ENCODE results near the gene CST11. TPM values are rescaled to one million over a fixed set of nuclear protein-coding genes. Genes with fewer than 3 reads are reported as not detected.

Gene CST11
- polyA plus RNA-seq, 3 donors from 2014 or later: not detected

GRCh38 chr20:23412026-23412425, 40.6 kb downstream of the CST11 start:
- no peaks in the 10 kb centered on the region for H3K36me3 Mint-ChIP-seq
- DNase-seq: no peak
- no peak overlapping the region for H3K4me3 Mint-ChIP-seq
- no peak overlapping the region for H3K27ac Mint-ChIP-seq
- H3K9me3 Mint-ChIP-seq: no peaks in the 10 kb centered on the region
- peaks cover 0 to 3% (median 0%) of the 10 kb centered on the region in 3 donors for H3K27me3 Mint-ChIP-seq (ENCODE audit: low read depth in 3 of 3)
- peaks cover 43 to 81% of the 10 kb centered on the region in 2 donors for H3K4me1 Mint-ChIP-seq

- H3K36me3 Mint-ChIP-seq: no peaks in the 10 kb centered on the region
- no peak for DNase-seq
- H3K27ac Mint-ChIP-seq: no peak overlapping the region
- H3K9me3 Mint-ChIP-seq: no peaks in the 10 kb centered on the region
- no peak overlapping the region for H3K4me3 Mint-ChIP-seq
- H3K27me3 Mint-ChIP-seq (ENCODE audit: low read depth in 3 of 3): peaks cover 0 to 3% (median 0%) of the 10 kb centered on the region in 3 donors
- peaks cover 37 to 78% of the 10 kb centered on the region in 2 donors for H3K4me1 Mint-ChIP-seq
These were observed 41.6 kb downstream of the CST11 start for GRCh38 chr20:23410916-23411695.

GRCh38 chr20:23409800-23410199, 42.9 kb downstream of the CST11 start:
- Mint-ChIP-seq H3K9me3 (no peaks in the 10 kb centered on the region), H3K4me3 (no peak overlapping the region), H3K4me1 (peaks cover 26 to 77% of the 10 kb centered on the region in 2 donors), H3K36me3 (no peaks in the 10 kb centered on the region), H3K27me3 (ENCODE audit: low read depth in 3 of 3) (peaks cover 0 to 2% (median 0%) of the 10 kb centered on the region in 3 donors), H3K27ac (peak overlapping the region in 1 of 6 donors; percentile 37)
- no peak for DNase-seq

- no peak for DNase-seq
- Mint-ChIP-seq H3K27me3 (ENCODE audit: low read depth in 3 of 3) (peaks cover 0 to 2% (median 0%) of the 10 kb centered on the region in 3 donors), H3K9me3 (no peaks in the 10 kb centered on the region), H3K4me3 (no peak overlapping the region), H3K4me1 (peaks cover 25 to 82% of the 10 kb centered on the region in 2 donors), H3K36me3 (no peaks in the 10 kb centered on the region), H3K27ac (peak overlapping the region in 1 of 6 donors; percentile 44)
These were observed 43.7 kb downstream of the CST11 start for GRCh38 chr20:23408957-23409356.

GRCh38 chr20:23407781-23408464, 44.8 kb downstream of the CST11 start:
- peak in 2 of 3 donors; percentile 9 for DNase-seq
- peak overlapping the region in 5 of 6 donors; percentile 44 to 73 (median 51) for H3K27ac Mint-ChIP-seq
- peaks cover 0 to 2% (median 0%) of the 10 kb centered on the region in 3 donors for H3K27me3 Mint-ChIP-seq (ENCODE audit: low read depth in 3 of 3)
- H3K4me3 Mint-ChIP-seq: no peak overlapping the region
- H3K9me3 Mint-ChIP-seq: no peaks in the 10 kb centered on the region
- H3K36me3 Mint-ChIP-seq: no peaks in the 10 kb centered on the region
- peaks cover 20 to 78% of the 10 kb centered on the region in 2 donors for H3K4me1 Mint-ChIP-seq

GRCh38 chr20:23406880-23407279, 45.8 kb downstream of the CST11 start:
- Mint-ChIP-seq H3K36me3 (peaks cover 0 to 5% (median 0%) of the 10 kb centered on the region in 3 donors), H3K27ac (peak overlapping the region in 1 of 6 donors; percentile 30), H3K4me3 (no peak overlapping the region), H3K9me3 (no peaks in the 10 kb centered on the region), H3K4me1 (peaks cover 20 to 74% of the 10 kb centered on the region in 2 donors), H3K27me3 (ENCODE audit: low read depth in 3 of 3) (peaks cover 0 to 2% (median 0%) of the 10 kb centered on the region in 3 donors)
- DNase-seq: no peak

GRCh38 chr20:23404196-23404595, 48.5 kb downstream of the CST11 start:
- Mint-ChIP-seq H3K27ac (no peak overlapping the region), H3K4me1 (peaks cover 20 to 55% of the 10 kb centered on the region in 2 donors), H3K9me3 (no peaks in the 10 kb centered on the region), H3K27me3 (ENCODE audit: low read depth in 3 of 3) (peaks cover 0 to 2% (median 0%) of the 10 kb centered on the region in 3 donors), H3K36me3 (peaks cover 0 to 11% (median 0%) of the 10 kb centered on the region in 3 donors), H3K4me3 (no peak overlapping the region)
- DNase-seq: no peak

- no peak for DNase-seq
- H3K4me3 Mint-ChIP-seq: no peak overlapping the region
- no peak overlapping the region for H3K27ac Mint-ChIP-seq
- H3K9me3 Mint-ChIP-seq: no peaks in the 10 kb centered on the region
- H3K27me3 Mint-ChIP-seq (ENCODE audit: low read depth in 3 of 3): peaks cover 0 to 2% (median 0%) of the 10 kb centered on the region in 3 donors
- peaks cover 0 to 11% (median 0%) of the 10 kb centered on the region in 3 donors for H3K36me3 Mint-ChIP-seq
- H3K4me1 Mint-ChIP-seq: peaks cover 20 to 53% of the 10 kb centered on the region in 2 donors
These were observed 48.9 kb downstream of the CST11 start for GRCh38 chr20:23403751-23404150.

- Mint-ChIP-seq H3K4me1 (peaks cover 3 to 39% of the 10 kb centered on the region in 2 donors), H3K27me3 (ENCODE audit: low read depth in 3 of 3) (peaks cover 0 to 2% (median 0%) of the 10 kb centered on the region in 3 donors), H3K27ac (no peak overlapping the region), H3K9me3 (no peaks in the 10 kb centered on the region), H3K4me3 (no peak overlapping the region), H3K36me3 (peaks cover 0 to 13% (median 0%) of the 10 kb centered on the region in 3 donors)
- DNase-seq: no peak
These were observed 51.6 kb downstream of the CST11 start for GRCh38 chr20:23401051-23401450.

Other genes starting within 250 kb of the CST11 start
- 100 to 1,000 TPM in 1 of 3 donors, 10 to 100 TPM in 2; 60.3 to 129 (median 94.2) TPM for gene NXT1, start 102.1 kb downstream of the CST11 start, polyA plus RNA-seq
- 1 to 10 TPM; 3.5 to 7.0 (median 5.5) TPM for gene GZF1, start 90.7 kb downstream of the CST11 start, polyA plus RNA-seq
- gene NAPB, start 31.4 kb downstream of the CST11 start, polyA plus RNA-seq: 10 to 100 TPM in 1 of 3 donors, 1 to 10 TPM in 2; 6.1 to 11.2 (median 7.0) TPM
- gene CSTL1, start 13.2 kb downstream of the CST11 start, polyA plus RNA-seq: not detected
- gene CST8, start 38.2 kb upstream of the CST11 start, polyA plus RNA-seq: not detected
- gene CST9L, start 115.6 kb upstream of the CST11 start, polyA plus RNA-seq: not detected
- gene CST9, start 153.0 kb upstream of the CST11 start, polyA plus RNA-seq: not detected
- gene CST3, start 185.1 kb upstream of the CST11 start, polyA plus RNA-seq: 100 to 1,000 TPM in 2 of 3 donors, 10 to 100 TPM in 1; 60.0 to 290 (median 289) TPM
- not detected for gene CST4, start 236.2 kb upstream of the CST11 start, polyA plus RNA-seq